Measurements from ENCODE around the gene AKR7A3.
"Not testable (repeated sequence)": the region's sequence is repeated elsewhere in the genome, so short reads cannot be mapped to it uniquely, and the experiment has no call there.

AKR7A3 gene

GRCh38 chr1:19283891-19284290, 4.7 kb downstream of the AKR7A3 start:
- no peak overlapping the region for H3K4me3 ChIP-seq (replicated peaks; ENCODE audit: low read depth, low read length)
- H3K27me3 ChIP-seq (replicated peaks; ENCODE audit: control insufficient read depth, insufficient read depth, low read length), result no peaks in the 10 kb centered on the region
- no peaks in the 10 kb centered on the region for H3K36me3 ChIP-seq (ENCODE audit: control insufficient read depth, insufficient read depth, low read length)
- DNase-seq (ENCODE audit: extremely low read depth, insufficient read length), result no peak
- TF ChIP-seq CTCF (IDR thresholded peaks at IDR 0.05; ENCODE audit: insufficient read depth, low read length, poor library complexity, severe bottlenecking), result no peak

DNA sequence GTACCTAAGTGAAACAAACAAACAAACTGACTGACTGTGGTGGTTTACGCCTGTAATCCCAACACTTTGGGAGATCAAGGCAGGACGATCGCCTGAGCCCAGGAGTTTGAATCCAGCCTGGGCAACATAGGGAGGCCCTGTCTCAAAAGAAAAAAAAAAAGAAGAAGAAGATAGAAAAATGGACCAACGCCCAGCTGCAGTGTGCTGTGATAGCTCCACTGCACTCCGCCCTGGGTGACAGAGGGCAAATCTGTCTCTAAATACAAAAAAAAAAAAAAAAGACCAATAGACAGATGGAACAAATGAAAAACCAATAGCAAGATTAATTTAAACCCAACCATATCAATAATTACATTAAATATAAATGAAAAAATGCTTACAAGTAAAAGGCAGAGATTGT, 13.9 kb downstream of the AKR7A3 start:
- Histone ChIP-seq H3K4me3 (replicated peaks; ENCODE audit: low read depth, low read length) (no peak overlapping the region), H3K27me3 (replicated peaks; ENCODE audit: control insufficient read depth, insufficient read depth, low read length) (no peaks in the 10 kb centered on the region), H3K36me3 (ENCODE audit: control insufficient read depth, insufficient read depth, low read length) (no peaks in the 10 kb centered on the region)
- no peak for TF ChIP-seq CTCF (IDR thresholded peaks at IDR 0.05; ENCODE audit: insufficient read depth, low read length, poor library complexity, severe bottlenecking)
- DNase-seq (ENCODE audit: extremely low read depth, insufficient read length), result no peak

DNA sequence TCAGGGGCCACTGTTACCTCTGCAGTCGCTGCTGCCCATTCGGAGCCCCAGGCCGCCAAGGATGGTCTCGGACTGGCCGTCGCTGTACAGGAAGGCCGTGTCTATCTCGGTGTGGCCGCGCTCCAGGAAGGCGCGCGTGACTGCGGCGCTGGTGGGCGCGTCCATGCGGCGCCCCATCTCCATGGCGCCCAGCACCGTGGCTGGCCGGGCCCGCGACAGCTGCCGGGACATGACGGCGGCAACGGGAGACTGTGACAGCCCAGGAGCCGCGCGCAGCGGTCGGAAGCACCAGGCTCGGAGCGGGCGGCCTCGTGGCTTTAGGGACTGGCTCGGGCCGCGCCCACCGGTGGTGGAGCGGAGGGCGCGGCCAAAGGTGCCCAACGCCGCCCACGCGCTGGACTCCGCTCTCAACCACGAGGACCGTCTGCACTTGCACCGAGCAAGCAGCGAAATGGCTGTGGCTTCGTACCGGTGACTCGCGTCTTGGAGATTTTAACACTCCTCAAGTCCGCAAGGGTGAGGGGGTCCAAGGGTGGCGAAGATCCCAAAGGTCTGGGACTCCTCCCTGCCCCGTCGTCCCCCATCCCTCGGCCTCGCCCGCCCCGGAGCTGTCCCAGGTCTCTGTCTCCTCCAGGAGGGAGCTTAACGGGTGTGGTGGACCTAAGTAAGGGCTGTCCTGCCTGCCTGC, 14.6 kb downstream of the AKR7A3 start:
- not testable (repeated sequence) for H3K4me3 ChIP-seq (replicated peaks; ENCODE audit: low read depth, low read length); DNase-seq (ENCODE audit: extremely low read depth, insufficient read length); H3K36me3 ChIP-seq (ENCODE audit: control insufficient read depth, insufficient read depth, low read length); H3K27me3 ChIP-seq (replicated peaks; ENCODE audit: control insufficient read depth, insufficient read depth, low read length)

GRCh38 chr1:19273106-19273843, 15.3 kb downstream of the AKR7A3 start:
- no peak for DNase-seq (ENCODE audit: extremely low read depth, insufficient read length)
- TF ChIP-seq CTCF (IDR thresholded peaks at IDR 0.05; ENCODE audit: insufficient read depth, low read length, poor library complexity, severe bottlenecking), result no peak
- Histone ChIP-seq H3K4me3 (replicated peaks; ENCODE audit: low read depth, low read length) (no peak overlapping the region), H3K36me3 (ENCODE audit: control insufficient read depth, insufficient read depth, low read length) (no peaks in the 10 kb centered on the region), H3K27me3 (replicated peaks; ENCODE audit: control insufficient read depth, insufficient read depth, low read length) (no peaks in the 10 kb centered on the region)

- H3K36me3 ChIP-seq (ENCODE audit: control insufficient read depth, insufficient read depth, low read length), result no peaks in the 10 kb centered on the region
- H3K4me3 ChIP-seq (replicated peaks; ENCODE audit: low read depth, low read length), result no peak overlapping the region
- TF ChIP-seq CTCF (IDR thresholded peaks at IDR 0.05; ENCODE audit: insufficient read depth, low read length, poor library complexity, severe bottlenecking), result no peak
- no peak for DNase-seq (ENCODE audit: extremely low read depth, insufficient read length)
- H3K27me3 ChIP-seq (replicated peaks; ENCODE audit: control insufficient read depth, insufficient read depth, low read length), result no peaks in the 10 kb centered on the region
Observed at GRCh38 chr1:19272064-19272463, 16.5 kb downstream of the AKR7A3 start.

DNA sequence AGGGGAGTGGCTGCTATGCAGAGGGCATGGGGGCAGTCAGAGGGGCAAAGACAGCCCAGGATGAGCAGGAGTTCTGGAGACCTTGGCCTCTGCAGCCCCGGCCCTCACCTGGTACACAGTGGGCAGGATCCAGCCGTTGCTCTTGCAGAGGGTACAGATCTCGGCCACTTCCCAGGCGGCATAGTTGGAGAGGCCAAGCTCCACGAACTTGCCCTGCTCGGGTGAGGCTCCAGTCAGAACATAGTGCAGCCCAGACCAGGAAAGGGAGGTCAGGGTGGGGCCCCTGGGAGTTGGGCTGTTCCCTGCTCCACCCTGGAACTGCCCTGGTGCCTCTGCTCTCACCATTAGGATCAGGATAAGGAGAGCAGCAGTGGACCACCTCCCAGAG, 18.2 kb downstream of the AKR7A3 start:
- not testable (repeated sequence) for H3K36me3 ChIP-seq (ENCODE audit: control insufficient read depth, insufficient read depth, low read length); H3K4me3 ChIP-seq (replicated peaks; ENCODE audit: low read depth, low read length); DNase-seq (ENCODE audit: extremely low read depth, insufficient read length); H3K27me3 ChIP-seq (replicated peaks; ENCODE audit: control insufficient read depth, insufficient read depth, low read length)

- H3K36me3 ChIP-seq (ENCODE audit: control insufficient read depth, insufficient read depth, low read length); H3K4me3 ChIP-seq (replicated peaks; ENCODE audit: low read depth, low read length); DNase-seq (ENCODE audit: extremely low read depth, insufficient read length); H3K27me3 ChIP-seq (replicated peaks; ENCODE audit: control insufficient read depth, insufficient read depth, low read length): not testable (repeated sequence)
Observed at GRCh38 chr1:19269427-19270342, 18.9 kb downstream of the AKR7A3 start.
